Measurements from ENCODE around the gene CNFN.

Gene CNFN

GRCh38 chr19:42374826-42375376 is 15.2 kb downstream of the CNFN start:
- Histone ChIP-seq H3K4me3 (ENCODE audit: low read depth in 1 of 2, low read length in 2 of 2) (no peak overlapping the region), H3K9ac (ENCODE audit: low read depth, low read length) (no peak overlapping the region), H3K79me2 (ENCODE audit: insufficient read depth, low read length) (no peaks in the 10 kb centered on the region), H3K27me3 (ENCODE audit: insufficient read depth, low read length, poor library complexity) (no peaks in the 10 kb centered on the region), H3K27ac (ENCODE audit: low read length) (no peak overlapping the region), H2AFZ (ENCODE audit: low read depth, low read length) (no peak overlapping the region), H3K9me3 (ENCODE audit: insufficient read depth, low read length, severe bottlenecking) (no peaks in the 10 kb centered on the region), H3K36me3 (ENCODE audit: insufficient read depth, low read length) (peaks cover 9% of the 10 kb centered on the region; the same call in 1 of the 2 replicates), H4K20me1 (ENCODE audit: insufficient read depth, low read length) (no peaks in the 10 kb centered on the region), H3K4me1 (ENCODE audit: insufficient read depth, low read length) (no peaks in the 10 kb centered on the region), H3K4me2 (ENCODE audit: insufficient read depth, low read length) (no peak overlapping the region)
- DNase-seq, result no peak
- ATAC-seq (ENCODE audit: insufficient read depth, low read depth), result no peak
- no peak for TF ChIP-seq EZH2 (IDR thresholded peaks at IDR 0.05; ENCODE audit: borderline replicate concordance, low read depth, low read length, severe bottlenecking)
- TF ChIP-seq CTCF (IDR thresholded peaks at IDR 0.05; ENCODE audit: borderline replicate concordance, extremely low read depth, low read length, poor library complexity, severe bottlenecking), result no peak

GRCh38 chr19:42370626-42371175 is 19.4 kb downstream of the CNFN start:
- no peak for DNase-seq
- Histone ChIP-seq H3K4me1 (ENCODE audit: insufficient read depth, low read length) (no peaks in the 10 kb centered on the region), H3K79me2 (ENCODE audit: insufficient read depth, low read length) (no peaks in the 10 kb centered on the region), H3K4me2 (ENCODE audit: insufficient read depth, low read length) (no peak overlapping the region), H3K9me3 (ENCODE audit: insufficient read depth, low read length, severe bottlenecking) (no peaks in the 10 kb centered on the region), H3K27me3 (ENCODE audit: insufficient read depth, low read length, poor library complexity) (no peaks in the 10 kb centered on the region), H2AFZ (ENCODE audit: low read depth, low read length) (no peak overlapping the region), H3K9ac (ENCODE audit: low read depth, low read length) (no peak overlapping the region), H3K27ac (ENCODE audit: low read length) (no peak overlapping the region), H4K20me1 (ENCODE audit: insufficient read depth, low read length) (no peaks in the 10 kb centered on the region), H3K4me3 (ENCODE audit: low read depth in 1 of 2, low read length in 2 of 2) (no peak overlapping the region), H3K36me3 (ENCODE audit: insufficient read depth, low read length) (peaks cover 9% of the 10 kb centered on the region; the same call in 1 of the 2 replicates)
- no peak for ATAC-seq (ENCODE audit: insufficient read depth, low read depth)
- no peak for TF ChIP-seq EZH2 (IDR thresholded peaks at IDR 0.05; ENCODE audit: borderline replicate concordance, low read depth, low read length, severe bottlenecking)
- no peak for TF ChIP-seq CTCF (IDR thresholded peaks at IDR 0.05; ENCODE audit: borderline replicate concordance, extremely low read depth, low read length, poor library complexity, severe bottlenecking)

- ATAC-seq (ENCODE audit: insufficient read depth, low read depth) (no peak), DNase-seq (no peak)
- H3K9ac ChIP-seq (ENCODE audit: low read depth, low read length), result no peak overlapping the region
- H3K36me3 ChIP-seq (ENCODE audit: insufficient read depth, low read length), result peaks cover 7% of the 10 kb centered on the region; the same call in 1 of the 2 replicates
- no peaks in the 10 kb centered on the region for H3K4me1 ChIP-seq (ENCODE audit: insufficient read depth, low read length)
- no peak overlapping the region for H2AFZ ChIP-seq (ENCODE audit: low read depth, low read length)
- H3K79me2 ChIP-seq (ENCODE audit: insufficient read depth, low read length), result no peaks in the 10 kb centered on the region
- H3K4me2 ChIP-seq (ENCODE audit: insufficient read depth, low read length), result no peak overlapping the region
- H4K20me1 ChIP-seq (ENCODE audit: insufficient read depth, low read length), result no peaks in the 10 kb centered on the region
- no peak overlapping the region for H3K4me3 ChIP-seq (ENCODE audit: low read depth in 1 of 2, low read length in 2 of 2)
- H3K27ac ChIP-seq (ENCODE audit: low read length), result no peak overlapping the region
- no peaks in the 10 kb centered on the region for H3K9me3 ChIP-seq (ENCODE audit: insufficient read depth, low read length, severe bottlenecking)
- TF ChIP-seq EZH2 (IDR thresholded peaks at IDR 0.05; ENCODE audit: borderline replicate concordance, low read depth, low read length, severe bottlenecking) (no peak), CTCF (IDR thresholded peaks at IDR 0.05; ENCODE audit: borderline replicate concordance, extremely low read depth, low read length, poor library complexity, severe bottlenecking) (no peak)
- H3K27me3 ChIP-seq (ENCODE audit: insufficient read depth, low read length, poor library complexity), result no peaks in the 10 kb centered on the region
These were observed 20.0 kb downstream of the CNFN start for GRCh38 chr19:42370068-42370520.

Measured in DND-41 (cell line).